ENCODE measurements around the gene GNL3L.

GNL3L gene

DNA sequence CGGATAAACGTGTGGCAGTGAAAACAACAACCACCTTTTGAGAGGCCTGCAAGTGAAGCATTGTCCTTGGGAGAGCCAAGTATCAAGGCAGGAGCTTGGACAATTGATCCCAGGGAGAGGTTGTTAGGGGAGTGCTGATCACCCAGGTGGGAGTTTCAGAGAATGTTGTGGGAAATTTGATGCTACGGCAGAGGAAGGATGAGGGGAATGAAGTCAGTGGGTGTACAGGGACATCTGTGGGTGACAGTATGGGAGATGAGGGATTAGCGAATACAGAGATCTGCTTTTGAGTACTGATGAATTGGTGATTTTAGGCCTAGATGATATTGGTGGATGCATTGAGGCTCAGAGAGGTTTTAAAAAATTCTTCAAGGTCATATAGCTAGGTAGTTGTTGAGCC, 4.3 kb downstream of the GNL3L start:
- TF ChIP-seq FOXP2 (optimal IDR thresholded peaks at IDR 0.05; ENCODE audit: borderline replicate concordance, extremely low read depth, extremely low read length, insufficient read depth) (no peak), SIN3A (IDR thresholded peaks at IDR 0.05; ENCODE audit: borderline replicate concordance, insufficient read depth, low read length) (no peak), REST (IDR thresholded peaks at IDR 0.05; ENCODE audit: insufficient read depth in 1 of 2, low read depth in 2 of 2, low read length in 2 of 2) (no peak), TAF1 (IDR thresholded peaks at IDR 0.05; ENCODE audit: borderline replicate concordance, insufficient read depth, low read length) (no peak), POLR2AphosphoS5 (IDR thresholded peaks at IDR 0.05; ENCODE audit: low read depth, low read length) (no peak)

GRCh38 chrX:54540289-54540688, 10.3 kb downstream of the GNL3L start:
- TF ChIP-seq REST (IDR thresholded peaks at IDR 0.05; ENCODE audit: insufficient read depth in 1 of 2, low read depth in 2 of 2, low read length in 2 of 2) (no peak), SIN3A (IDR thresholded peaks at IDR 0.05; ENCODE audit: borderline replicate concordance, insufficient read depth, low read length) (no peak), TAF1 (IDR thresholded peaks at IDR 0.05; ENCODE audit: borderline replicate concordance, insufficient read depth, low read length) (no peak), POLR2AphosphoS5 (IDR thresholded peaks at IDR 0.05; ENCODE audit: low read depth, low read length) (no peak), FOXP2 (optimal IDR thresholded peaks at IDR 0.05; ENCODE audit: borderline replicate concordance, extremely low read depth, extremely low read length, insufficient read depth) (no peak)

- TF ChIP-seq POLR2AphosphoS5 (IDR thresholded peaks at IDR 0.05; ENCODE audit: low read depth, low read length) (no peak), TAF1 (IDR thresholded peaks at IDR 0.05; ENCODE audit: borderline replicate concordance, insufficient read depth, low read length) (no peak), REST (IDR thresholded peaks at IDR 0.05; ENCODE audit: insufficient read depth in 1 of 2, low read depth in 2 of 2, low read length in 2 of 2) (no peak), SIN3A (IDR thresholded peaks at IDR 0.05; ENCODE audit: borderline replicate concordance, insufficient read depth, low read length) (no peak), FOXP2 (optimal IDR thresholded peaks at IDR 0.05; ENCODE audit: borderline replicate concordance, extremely low read depth, extremely low read length, insufficient read depth) (no peak)
Observed at GRCh38 chrX:54550821-54551220, 20.8 kb downstream of the GNL3L start.

GRCh38 chrX:54551801-54552200, 21.8 kb downstream of the GNL3L start:
- TF ChIP-seq REST (IDR thresholded peaks at IDR 0.05; ENCODE audit: insufficient read depth in 1 of 2, low read depth in 2 of 2, low read length in 2 of 2) = no peak
- no peak for TF ChIP-seq POLR2AphosphoS5 (IDR thresholded peaks at IDR 0.05; ENCODE audit: low read depth, low read length)
- TF ChIP-seq TAF1 (IDR thresholded peaks at IDR 0.05; ENCODE audit: borderline replicate concordance, insufficient read depth, low read length) = no peak
- no peak for TF ChIP-seq FOXP2 (optimal IDR thresholded peaks at IDR 0.05; ENCODE audit: borderline replicate concordance, extremely low read depth, extremely low read length, insufficient read depth)
- no peak for TF ChIP-seq SIN3A (IDR thresholded peaks at IDR 0.05; ENCODE audit: borderline replicate concordance, insufficient read depth, low read length)

DNA sequence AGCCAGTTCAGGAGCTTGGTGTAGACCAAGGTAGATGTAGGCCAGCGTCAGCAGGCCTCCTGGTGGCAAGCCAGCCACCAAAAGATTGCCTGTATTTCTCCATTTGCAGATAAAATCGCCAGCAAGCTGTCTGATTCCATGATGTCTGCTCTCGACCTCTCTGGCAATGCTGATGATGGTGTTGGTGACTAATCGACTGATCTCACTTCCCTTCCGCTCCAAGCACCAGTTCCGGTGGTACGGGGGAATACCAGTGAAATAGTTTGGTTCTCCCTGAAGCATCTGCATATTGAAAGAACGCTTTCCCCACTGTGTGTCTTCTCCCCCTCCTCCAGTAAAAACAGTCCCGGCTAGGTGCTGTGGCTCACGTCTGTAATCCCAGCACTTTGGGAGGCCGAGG, 30.4 kb downstream of the GNL3L start:
- no peak for TF ChIP-seq SIN3A (IDR thresholded peaks at IDR 0.05; ENCODE audit: borderline replicate concordance, insufficient read depth, low read length)
- TF ChIP-seq POLR2AphosphoS5 (IDR thresholded peaks at IDR 0.05; ENCODE audit: low read depth, low read length) = no peak
- TF ChIP-seq REST (IDR thresholded peaks at IDR 0.05; ENCODE audit: insufficient read depth in 1 of 2, low read depth in 2 of 2, low read length in 2 of 2) = no peak
- no peak for TF ChIP-seq TAF1 (IDR thresholded peaks at IDR 0.05; ENCODE audit: borderline replicate concordance, insufficient read depth, low read length)
- no peak for TF ChIP-seq FOXP2 (optimal IDR thresholded peaks at IDR 0.05; ENCODE audit: borderline replicate concordance, extremely low read depth, extremely low read length, insufficient read depth)

Data from PFSK-1 (cell line).